Colonic mucosa (tissue), 4 donors: ENCODE data around the gene AUTS2. TPM values are rescaled to one million over a fixed set of nuclear protein-coding genes. Genes with fewer than 3 reads are reported as not detected.

Source experiments
- DNase-seq: peaks from one replicate; pipeline ENCODE4 v3.0.0-alpha.2; 2020
- H3K27ac ChIP-seq: fragments of 200-600 bp; one replicate; pipeline ENCODE4 v1.8.0; 2021
- H3K27me3 ChIP-seq: fragments of 200-600 bp; one replicate; pipeline ENCODE4 v1.8.0; 2021
- H3K36me3 ChIP-seq: fragments of 200-600 bp; one replicate; pipeline ENCODE4 v1.8.0; 2021
- H3K4me1 ChIP-seq: fragments of 200-600 bp; one replicate; pipeline ENCODE4 v1.8.0; 2021; ENCODE audit warnings: mild to moderate bottlenecking
- H3K4me3 ChIP-seq: fragments of 200-600 bp; one replicate; pipeline ENCODE4 v1.8.0; 2021
- H3K9ac ChIP-seq, 2 donors: one replicate each; pipeline ENCODE4 v1.7.0; 2013; ENCODE audit warnings: control low read depth in 2 of 2, low read depth in 2 of 2, low read length in 2 of 2
- H3K9me3 ChIP-seq: fragments of 200-600 bp; one replicate; pipeline ENCODE4 v1.8.0; 2021
- intact Hi-C: fragments of 100-400 bp; cut with DNase I; formaldehyde crosslinking; loops from one replicate; pipeline ENCODE4 v1.14.1; 2022
- total RNA-seq, 2 donors: library from RNA; stranded (reverse); fragmentation: NEBNext Ultra II Directional in 1 of 2; extraction: Animal tissue kit (Norgen Biotek cat#: 25700) in 1 of 2; gene quantifications; one replicate each; pipeline ENCODE4 v1.2.1, GENCODE V29; 2021
- TF ChIP-seq, protein P1 (sequence below): fragments of 200-600 bp; IDR thresholded peaks from one replicate; pipeline ENCODE4 v1.8.0; 2022; ENCODE audit warnings: antibody characterized with exemption, mild to moderate bottlenecking
- donor health status: healthy.
- donor health status: DM: no; HTN: no; CAD: no.
- donor health status: DM: no; HTN: no; CAD: no.

Gene AUTS2
- total RNA-seq, 2 donors from 2014 or later = 39.8 to 42.3 TPM

GRCh38 chr7:70336536-70336935 is 738.3 kb downstream of the AUTS2 start:
- Histone ChIP-seq H3K9me3 (no peaks in the 10 kb centered on the region), H3K36me3 (no peaks in the 10 kb centered on the region), H3K27me3 (no peaks in the 10 kb centered on the region), H3K27ac (no peak overlapping the region), H3K9ac (no peak overlapping the region), H3K4me1 (no peaks in the 10 kb centered on the region), H3K4me3 (no peak overlapping the region)
- intact Hi-C loops = no loop called here
- no peak for DNase-seq
- TF ChIP-seq, protein P1, sequence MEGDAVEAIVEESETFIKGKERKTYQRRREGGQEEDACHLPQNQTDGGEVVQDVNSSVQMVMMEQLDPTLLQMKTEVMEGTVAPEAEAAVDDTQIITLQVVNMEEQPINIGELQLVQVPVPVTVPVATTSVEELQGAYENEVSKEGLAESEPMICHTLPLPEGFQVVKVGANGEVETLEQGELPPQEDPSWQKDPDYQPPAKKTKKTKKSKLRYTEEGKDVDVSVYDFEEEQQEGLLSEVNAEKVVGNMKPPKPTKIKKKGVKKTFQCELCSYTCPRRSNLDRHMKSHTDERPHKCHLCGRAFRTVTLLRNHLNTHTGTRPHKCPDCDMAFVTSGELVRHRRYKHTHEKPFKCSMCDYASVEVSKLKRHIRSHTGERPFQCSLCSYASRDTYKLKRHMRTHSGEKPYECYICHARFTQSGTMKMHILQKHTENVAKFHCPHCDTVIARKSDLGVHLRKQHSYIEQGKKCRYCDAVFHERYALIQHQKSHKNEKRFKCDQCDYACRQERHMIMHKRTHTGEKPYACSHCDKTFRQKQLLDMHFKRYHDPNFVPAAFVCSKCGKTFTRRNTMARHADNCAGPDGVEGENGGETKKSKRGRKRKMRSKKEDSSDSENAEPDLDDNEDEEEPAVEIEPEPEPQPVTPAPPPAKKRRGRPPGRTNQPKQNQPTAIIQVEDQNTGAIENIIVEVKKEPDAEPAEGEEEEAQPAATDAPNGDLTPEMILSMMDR = no peak

GRCh38 chr7:70338015-70338414 is 739.7 kb downstream of the AUTS2 start:
- no peak overlapping the region for H3K9ac ChIP-seq
- H3K9me3 ChIP-seq = no peaks in the 10 kb centered on the region
- intact Hi-C loops = no loop called here
- no peak for DNase-seq
- H3K4me3 ChIP-seq = no peak overlapping the region
- no peaks in the 10 kb centered on the region for H3K27me3 ChIP-seq
- H3K4me1 ChIP-seq = no peaks in the 10 kb centered on the region
- TF ChIP-seq, protein P1 = no peak
- H3K27ac ChIP-seq = no peak overlapping the region
- no peaks in the 10 kb centered on the region for H3K36me3 ChIP-seq

DNA sequence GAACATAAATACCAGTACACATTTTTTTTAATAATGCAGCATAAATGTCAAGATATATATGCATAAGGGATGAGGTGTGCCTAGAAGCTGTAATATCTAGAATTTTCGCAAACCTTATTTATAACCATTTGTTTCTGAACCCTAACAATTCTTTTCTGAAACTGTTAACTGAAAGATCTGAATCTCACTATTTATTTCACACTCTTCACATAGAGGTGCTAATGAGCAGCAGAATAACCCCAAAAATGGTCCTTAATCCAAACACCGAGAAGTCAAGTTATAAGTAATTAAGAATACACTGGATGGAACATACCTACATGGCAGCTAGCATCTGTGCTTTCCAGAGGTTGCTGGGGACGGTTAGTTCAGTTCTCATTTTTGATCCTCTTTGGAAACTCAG is 742.0 kb downstream of the AUTS2 start:
- Histone ChIP-seq H3K9ac (no peak overlapping the region), H3K9me3 (no peaks in the 10 kb centered on the region), H3K27me3 (no peaks in the 10 kb centered on the region), H3K27ac (no peak overlapping the region), H3K4me3 (no peak overlapping the region), H3K36me3 (no peaks in the 10 kb centered on the region), H3K4me1 (no peaks in the 10 kb centered on the region)
- intact Hi-C loops = no loop called here
- DNase-seq = no peak
- TF ChIP-seq, protein P1 = no peak

GRCh38 chr7:70341446-70341845 is 743.2 kb downstream of the AUTS2 start:
- no peak overlapping the region for H3K9ac ChIP-seq

DNA sequence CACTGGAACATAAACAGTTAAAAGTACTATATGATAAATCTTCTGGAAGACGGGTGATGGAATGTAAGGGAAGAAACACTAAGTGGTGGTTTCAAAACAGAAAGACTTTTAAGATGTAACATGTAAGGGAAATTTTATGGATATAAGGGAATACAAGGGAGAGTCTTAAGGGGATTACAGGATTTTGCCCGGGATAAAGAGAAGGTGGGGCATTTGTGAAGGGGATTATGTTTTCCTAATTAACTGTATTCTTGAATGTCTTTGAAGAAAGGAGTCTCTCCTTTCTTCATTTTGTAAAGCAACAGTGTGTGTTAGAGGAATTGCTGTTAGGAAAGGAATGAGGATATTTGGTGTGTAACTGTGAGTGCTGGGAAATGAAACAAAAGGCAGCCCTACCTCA is 745.2 kb downstream of the AUTS2 start:
- H3K27me3 ChIP-seq = no peaks in the 10 kb centered on the region
- TF ChIP-seq, protein P1 = no peak
- H3K27ac ChIP-seq = no peak overlapping the region
- H3K4me1 ChIP-seq = no peaks in the 10 kb centered on the region
- H3K4me3 ChIP-seq = no peak overlapping the region
- H3K9ac ChIP-seq = no peak overlapping the region
- H3K9me3 ChIP-seq = no peaks in the 10 kb centered on the region
- no peak for DNase-seq
- no peaks in the 10 kb centered on the region for H3K36me3 ChIP-seq
- intact Hi-C loops = no loop called here

More at GRCh38 chr7:70341446-70341845, 743.2 kb downstream of the AUTS2 start:
- TF ChIP-seq, protein P1 = no peak
- intact Hi-C loops = no loop called here
- Histone ChIP-seq H3K27ac (no peak overlapping the region), H3K9me3 (no peaks in the 10 kb centered on the region), H3K4me1 (no peaks in the 10 kb centered on the region), H3K27me3 (no peaks in the 10 kb centered on the region), H3K4me3 (no peak overlapping the region), H3K36me3 (no peaks in the 10 kb centered on the region)
- no peak for DNase-seq

GRCh38 chr7:70344726-70345125 is 746.5 kb downstream of the AUTS2 start:
- no peak overlapping the region for H3K27ac ChIP-seq
- no peaks in the 10 kb centered on the region for H3K36me3 ChIP-seq
- intact Hi-C loops = no loop called here
- H3K4me1 ChIP-seq = no peaks in the 10 kb centered on the region
- no peak overlapping the region for H3K9ac ChIP-seq
- no peak for DNase-seq
- TF ChIP-seq, protein P1 = no peak
- H3K9me3 ChIP-seq = no peaks in the 10 kb centered on the region
- no peaks in the 10 kb centered on the region for H3K27me3 ChIP-seq
- H3K4me3 ChIP-seq = no peak overlapping the region
